HUES6 (cell line): Measurements from ENCODE around the gene BCAR3.
"Not testable (repeated sequence)": the region's sequence is repeated elsewhere in the genome, so short reads cannot be mapped to it uniquely, and the experiment has no call there.

Source experiments
- H3K27ac ChIP-seq: 2 replicates; pipeline ENCODE4 v1.7.0; 2013; ENCODE audit warnings: low read depth, mild to moderate bottlenecking, low read length, inconsistent platforms
- H3K27me3 ChIP-seq: 2 replicates; pipeline ENCODE4 v1.6.1; 2013; ENCODE audit warnings: low read length; ENCODE audit not compliant: control insufficient read depth, insufficient read depth
- H3K36me3 ChIP-seq: 2 replicates; pipeline ENCODE4 v1.6.1; 2013; ENCODE audit warnings: low read length; ENCODE audit not compliant: control insufficient read depth, insufficient read depth
- H3K4me1 ChIP-seq: 2 replicates; pipeline ENCODE4 v1.6.1; 2013; ENCODE audit warnings: low read length; ENCODE audit not compliant: control insufficient read depth, insufficient read depth
- H3K4me3 ChIP-seq: 2 replicates; pipeline ENCODE4 v1.5.1; 2013; ENCODE audit warnings: low read depth, low read length
- H3K9ac ChIP-seq: one replicate; pipeline ENCODE4 v1.6.1; 2013; ENCODE audit warnings: mild to moderate bottlenecking, low read length
- H3K9me3 ChIP-seq: 2 replicates; pipeline ENCODE4 v1.6.1; 2013; ENCODE audit warnings: low read depth, low read length; ENCODE audit not compliant: control insufficient read depth, insufficient read depth

Gene BCAR3

GRCh38 chr1:93656491-93656890 is 25.1 kb downstream of the BCAR3 start:
- H3K27me3 ChIP-seq = no peaks in the 10 kb centered on the region
- no peak overlapping the region for H3K27ac ChIP-seq
- H3K4me1 ChIP-seq = peaks cover 3% of the 10 kb centered on the region; the same call in 1 of the 2 replicates
- no peak overlapping the region for H3K4me3 ChIP-seq
- H3K9ac ChIP-seq = no peak overlapping the region
- no peaks in the 10 kb centered on the region for H3K9me3 ChIP-seq
- H3K36me3 ChIP-seq = peaks cover 14% of the 10 kb centered on the region; the same call in 1 of the 2 replicates

DNA sequence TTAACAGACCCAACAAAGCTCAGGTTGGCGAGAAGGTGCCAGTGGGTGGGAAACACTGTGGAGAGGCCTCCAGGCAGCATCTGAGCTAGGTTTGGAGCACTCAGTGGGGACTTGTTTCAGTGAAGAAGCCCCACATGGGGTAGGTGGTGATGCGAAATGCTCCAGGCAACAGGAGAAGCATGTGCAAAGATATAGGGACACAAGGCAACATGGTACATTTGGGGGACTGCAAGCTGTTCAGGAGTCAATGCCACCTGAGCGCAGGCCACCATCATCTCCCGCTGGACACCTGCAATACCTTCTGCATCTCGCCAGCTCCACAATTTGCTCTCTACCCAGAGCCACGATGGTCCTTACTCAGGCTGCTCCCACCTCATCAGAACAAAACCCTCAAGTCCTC is 28.0 kb downstream of the BCAR3 start:
- no peak overlapping the region for H3K4me3 ChIP-seq
- no peak overlapping the region for H3K27ac ChIP-seq
- H3K9ac ChIP-seq = no peak overlapping the region
- H3K4me1 ChIP-seq = peaks cover 3% of the 10 kb centered on the region; the same call in 1 of the 2 replicates
- peaks cover 7% of the 10 kb centered on the region; the same call in 1 of the 2 replicates for H3K36me3 ChIP-seq
- H3K9me3 ChIP-seq = no peaks in the 10 kb centered on the region
- no peaks in the 10 kb centered on the region for H3K27me3 ChIP-seq

DNA sequence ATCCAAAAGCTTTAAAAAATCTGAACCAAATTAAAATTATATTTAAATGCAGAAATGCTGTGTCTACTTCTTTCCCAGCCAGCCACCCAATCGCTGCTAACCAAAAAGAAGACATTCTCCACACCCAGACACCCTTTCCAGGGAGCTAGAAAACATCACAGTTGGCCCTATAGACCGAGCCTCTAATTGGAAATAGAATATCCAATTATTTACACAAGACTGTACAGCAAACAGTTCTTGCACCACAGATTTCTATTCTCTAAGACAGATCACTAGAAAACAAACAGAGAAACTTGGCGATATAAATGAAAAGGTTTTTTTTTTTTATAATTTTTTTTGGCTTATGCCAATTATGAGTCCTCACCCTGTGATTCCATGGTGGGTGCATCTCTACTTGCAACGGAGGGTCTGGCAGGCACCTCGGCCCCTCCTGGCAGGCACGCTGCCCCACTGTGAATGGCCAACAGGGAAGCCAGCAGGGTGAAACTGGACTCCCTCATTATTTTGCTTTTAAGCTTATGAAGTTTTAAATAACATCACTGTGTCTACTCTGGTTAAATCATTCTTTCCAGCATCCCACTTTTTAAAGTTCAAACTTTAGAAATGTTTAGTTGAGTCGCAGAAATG is 29.2 kb downstream of the BCAR3 start:
- Histone ChIP-seq H3K27ac (no peak overlapping the region), H3K27me3 (no peaks in the 10 kb centered on the region), H3K9ac (no peak overlapping the region), H3K9me3 (no peaks in the 10 kb centered on the region), H3K4me1 (peaks cover 3% of the 10 kb centered on the region; the same call in 1 of the 2 replicates), H3K36me3 (peaks cover 5% of the 10 kb centered on the region; the same call in 1 of the 2 replicates), H3K4me3 (no peak overlapping the region)

- Histone ChIP-seq H3K9ac (no peak overlapping the region), H3K27me3 (no peaks in the 10 kb centered on the region), H3K4me1 (peaks cover 4% of the 10 kb centered on the region), H3K9me3 (no peaks in the 10 kb centered on the region), H3K36me3 (peaks cover 5% of the 10 kb centered on the region; the same call in 1 of the 2 replicates), H3K4me3 (no peak overlapping the region), H3K27ac (no peak overlapping the region)
These were observed 29.9 kb downstream of the BCAR3 start for GRCh38 chr1:93651695-93652094.

DNA sequence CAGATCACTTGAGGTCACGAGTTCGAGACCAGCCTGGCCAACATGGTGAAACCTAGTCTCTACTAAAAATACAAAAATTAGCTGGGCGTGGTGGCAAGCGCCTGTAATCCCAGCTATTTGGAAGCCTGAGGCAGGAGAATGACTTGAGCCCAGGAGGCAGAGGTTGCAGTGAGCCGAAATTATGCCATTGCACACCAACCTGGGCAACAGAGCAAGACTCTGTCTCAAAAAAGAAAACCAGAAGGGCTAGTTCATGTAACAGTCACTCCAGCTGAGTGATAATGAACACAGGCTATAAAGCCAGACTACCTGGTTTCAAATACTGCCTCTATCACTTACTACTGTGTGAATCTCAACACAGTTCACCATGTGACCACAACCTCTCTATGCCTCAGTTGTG is 31.5 kb downstream of the BCAR3 start:
- not testable (repeated sequence) for H3K27me3 ChIP-seq, H3K27ac ChIP-seq, H3K9me3 ChIP-seq, H3K36me3 ChIP-seq, H3K4me3 ChIP-seq, H3K9ac ChIP-seq
- H3K4me1 ChIP-seq = peaks cover 16% of the 10 kb centered on the region

GRCh38 chr1:93649231-93649630 is 32.4 kb downstream of the BCAR3 start:
- Histone ChIP-seq H3K27me3 (no peaks in the 10 kb centered on the region), H3K9ac (no peak overlapping the region), H3K9me3 (no peaks in the 10 kb centered on the region), H3K4me1 (peaks cover 25% of the 10 kb centered on the region), H3K27ac (no peak overlapping the region), H3K4me3 (no peak overlapping the region), H3K36me3 (peaks cover 5% of the 10 kb centered on the region; the same call in 1 of the 2 replicates)

DNA sequence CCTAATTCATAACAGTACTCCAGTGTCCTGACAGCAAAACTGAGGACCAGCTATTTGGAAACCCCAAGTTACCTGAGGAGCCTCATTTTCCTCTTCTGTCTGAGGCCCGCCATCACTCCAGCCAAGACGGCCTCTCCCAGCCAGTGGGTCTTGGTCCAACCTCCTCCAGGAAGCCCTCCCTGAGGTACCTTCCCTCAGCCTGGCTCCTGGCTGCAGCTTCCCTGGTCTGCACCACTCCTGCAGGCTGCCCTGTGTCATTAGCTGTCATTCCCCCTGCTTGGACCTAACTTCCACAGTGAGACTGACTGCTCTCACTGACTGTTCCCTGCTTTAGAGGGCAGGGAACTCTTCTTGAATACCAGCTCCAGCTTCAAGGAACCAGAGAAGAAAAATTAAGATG is 33.0 kb downstream of the BCAR3 start:
- Histone ChIP-seq H3K27me3 (no peaks in the 10 kb centered on the region), H3K4me3 (no peak overlapping the region), H3K9ac (no peak overlapping the region), H3K27ac (no peak overlapping the region), H3K9me3 (no peaks in the 10 kb centered on the region), H3K36me3 (peaks cover 5% of the 10 kb centered on the region; the same call in 1 of the 2 replicates), H3K4me1 (peaks cover 27% of the 10 kb centered on the region)

DNA sequence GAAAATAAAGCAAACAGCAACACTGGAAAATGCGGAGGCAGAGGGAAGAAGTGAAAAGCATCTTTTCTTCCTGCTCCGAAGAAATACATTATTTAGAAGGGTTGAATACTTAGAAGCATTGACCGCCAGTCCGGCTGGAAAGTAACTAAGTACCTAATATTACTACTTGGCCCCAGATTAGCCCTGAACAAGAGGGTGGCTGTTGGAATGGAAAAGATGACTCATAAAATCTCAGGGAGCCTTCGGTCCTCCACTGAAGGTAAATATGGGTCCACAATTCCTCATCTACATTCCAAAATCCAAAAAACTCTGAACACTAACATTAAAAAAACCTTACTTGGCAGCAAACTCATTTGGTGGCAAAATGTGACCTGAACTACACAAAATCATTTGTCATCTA is 40.1 kb downstream of the BCAR3 start:
- H3K9me3 ChIP-seq = no peaks in the 10 kb centered on the region
- H3K27me3 ChIP-seq = no peaks in the 10 kb centered on the region
- no peak overlapping the region for H3K27ac ChIP-seq
- no peak overlapping the region for H3K9ac ChIP-seq
- H3K4me3 ChIP-seq = no peak overlapping the region
- H3K36me3 ChIP-seq = peaks cover 23% of the 10 kb centered on the region; the same call in 1 of the 2 replicates
- peaks cover 41% of the 10 kb centered on the region for H3K4me1 ChIP-seq

- peaks cover 23% of the 10 kb centered on the region; the same call in 1 of the 2 replicates for H3K36me3 ChIP-seq
- no peak overlapping the region for H3K9ac ChIP-seq
- H3K27ac ChIP-seq = no peak overlapping the region
- peaks cover 40% of the 10 kb centered on the region for H3K4me1 ChIP-seq
- no peak overlapping the region for H3K4me3 ChIP-seq
- no peaks in the 10 kb centered on the region for H3K9me3 ChIP-seq
- no peaks in the 10 kb centered on the region for H3K27me3 ChIP-seq
These were observed 40.8 kb downstream of the BCAR3 start for GRCh38 chr1:93640656-93641440.

- Histone ChIP-seq H3K9me3 (peaks cover 3% of the 10 kb centered on the region; the same call in 1 of the 2 replicates), H3K27me3 (no peaks in the 10 kb centered on the region), H3K9ac (no peak overlapping the region), H3K27ac (0 out of 2 replicates have a peak overlapping the region, but pooled peaks have one; percentile 23), H3K4me3 (no peak overlapping the region), H3K36me3 (peaks cover 30% of the 10 kb centered on the region; the same call in 1 of the 2 replicates), H3K4me1 (peaks cover 30% of the 10 kb centered on the region)
These were observed 42.7 kb downstream of the BCAR3 start for GRCh38 chr1:93638981-93639380.

DNA sequence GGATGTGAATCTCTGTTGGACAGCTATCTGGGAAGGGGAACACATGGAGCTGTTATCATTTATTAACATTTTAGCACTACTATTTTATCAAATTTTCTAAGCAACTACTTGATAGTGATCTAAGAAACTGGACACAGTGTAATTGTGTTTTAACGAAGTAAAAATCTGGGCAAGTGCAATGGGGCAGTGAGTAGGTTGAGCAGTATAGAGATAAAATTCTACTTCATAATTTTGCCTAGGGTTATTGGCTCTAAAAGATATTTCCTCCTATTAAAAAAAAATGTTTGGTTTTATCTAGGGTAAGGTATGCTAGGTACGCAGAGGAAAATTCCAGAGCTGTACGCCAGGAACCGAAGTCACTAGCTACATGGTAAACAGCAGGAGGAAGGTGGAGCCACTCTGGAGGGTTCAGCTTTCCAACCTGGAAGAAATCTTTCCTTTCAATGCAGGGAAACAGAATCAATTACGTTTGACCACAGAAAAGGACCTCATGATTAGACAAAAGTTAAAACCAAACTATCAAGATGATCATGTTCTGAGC is 43.3 kb downstream of the BCAR3 start:
- Histone ChIP-seq H3K27ac (0 out of 2 replicates have a peak overlapping the region, but pooled peaks have one; percentile 23), H3K36me3 (peaks cover 33% of the 10 kb centered on the region; the same call in 1 of the 2 replicates), H3K9me3 (peaks cover 3% of the 10 kb centered on the region; the same call in 1 of the 2 replicates), H3K27me3 (no peaks in the 10 kb centered on the region), H3K4me1 (peaks cover 30% of the 10 kb centered on the region), H3K4me3 (no peak overlapping the region), H3K9ac (no peak overlapping the region)
